Vagina (tissue), 2 donors: ENCODE results near the gene WIPF2. TPM values are rescaled to one million over a fixed set of nuclear protein-coding genes. Genes with fewer than 3 reads are reported as not detected.

ENCODE experiments used
- DNase-seq, 2 donors: peaks; one replicate each; pipeline ENCODE4 v3.0.0-alpha.2; 2017; ENCODE audit errors: extremely low spot score in 2 of 2
- H3K27ac ChIP-seq: fragments of 200-600 bp; sonication (generic); one replicate; pipeline ENCODE4 v1.5.1; 2019
- H3K27me3 ChIP-seq: fragments of 200-600 bp; sonication (generic); one replicate; pipeline ENCODE4 v1.5.1; 2019
- H3K36me3 ChIP-seq, 2 donors: fragments of 200-600 bp; sonication (generic); one replicate each; pipeline ENCODE4 v1.5.1; 2017 to 2019
- H3K4me1 ChIP-seq: fragments of 200-600 bp; sonication (generic); one replicate; pipeline ENCODE4 v1.5.1; 2019
- H3K4me3 ChIP-seq, 2 donors: fragments of 200-600 bp; sonication (generic); 1 replicate in 1 of 2; 2 replicates in 1 of 2; pipeline ENCODE4 v1.5.1; 2016 to 2019
- H3K9me3 ChIP-seq: fragments of 200-600 bp; sonication (generic); one replicate; pipeline ENCODE4 v1.5.1; 2019
- POLR2A ChIP-seq, 2 donors: fragments of 450-650 bp; IDR thresholded peaks; one replicate each; pipeline ENCODE4 v1.6.1; 2017; ENCODE audit warnings: antibody characterized with exemption in 2 of 2, mild to moderate bottlenecking in 2 of 2, moderate library complexity in 2 of 2
- POLR2AphosphoS5 ChIP-seq, 2 donors: sonication (generic); formaldehyde crosslinking; IDR thresholded peaks; one replicate each; pipeline ENCODE4 v1.9.0; 2017; ENCODE audit warnings: antibody characterized with exemption in 2 of 2, mild to moderate bottlenecking in 2 of 2, low read depth in 1 of 2; ENCODE audit not compliant: insufficient read depth in 1 of 2
- intact Hi-C: fragments of 100-400 bp; cut with DNase I; formaldehyde crosslinking; loops from one replicate; pipeline ENCODE4 v1.15.1; 2023
- total RNA-seq: library from RNA; depleted of rRNA; stranded (reverse); fragments of >200 nt; gene quantifications from one replicate; pipeline ENCODE4 v1.2.3, GENCODE V29; 2016
- TF ChIP-seq, protein P1 (sequence below), 3 experiments: fragments of 450-650 bp in 2 of 3; fragments of 200-600 bp in 1 of 3; sonication (generic) in 1 of 3; IDR thresholded peaks; one replicate each; pipeline ENCODE4 v1.5.1; 2017 to 2019; ENCODE audit warnings: antibody characterized with exemption in 3 of 3, mild to moderate bottlenecking in 2 of 3, moderate library complexity in 2 of 3

WIPF2 gene
- total RNA-seq, 1 donor from 2014 or later: 10.6 TPM

DNA sequence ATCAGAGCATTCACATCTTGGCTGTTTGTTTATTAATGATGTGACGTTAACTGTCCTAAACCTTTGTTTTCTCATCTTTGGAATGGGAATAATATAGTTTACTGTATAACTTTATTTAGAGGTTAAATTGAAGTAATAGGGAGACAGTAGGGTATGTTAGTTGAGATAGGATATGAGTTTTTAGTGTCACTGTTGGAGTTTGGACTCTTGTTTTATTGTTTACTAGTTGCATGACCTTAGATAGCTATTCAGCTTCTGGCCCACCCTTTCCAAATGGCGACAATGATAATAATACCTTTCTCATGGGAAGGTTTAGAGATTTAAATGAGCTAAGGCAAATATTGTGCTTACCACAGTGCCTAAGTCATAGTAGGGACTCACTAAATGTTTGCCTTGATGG lies 40.4 kb downstream of the WIPF2 start:
- DNase-seq: no peak
- intact Hi-C loops: no loop called here
- no peak overlapping the region for H3K27ac ChIP-seq
- H3K27me3 ChIP-seq: no peaks in the 10 kb centered on the region
- H3K9me3 ChIP-seq: no peaks in the 10 kb centered on the region
- H3K4me1 ChIP-seq: no peaks in the 10 kb centered on the region
- TF ChIP-seq, protein P1, sequence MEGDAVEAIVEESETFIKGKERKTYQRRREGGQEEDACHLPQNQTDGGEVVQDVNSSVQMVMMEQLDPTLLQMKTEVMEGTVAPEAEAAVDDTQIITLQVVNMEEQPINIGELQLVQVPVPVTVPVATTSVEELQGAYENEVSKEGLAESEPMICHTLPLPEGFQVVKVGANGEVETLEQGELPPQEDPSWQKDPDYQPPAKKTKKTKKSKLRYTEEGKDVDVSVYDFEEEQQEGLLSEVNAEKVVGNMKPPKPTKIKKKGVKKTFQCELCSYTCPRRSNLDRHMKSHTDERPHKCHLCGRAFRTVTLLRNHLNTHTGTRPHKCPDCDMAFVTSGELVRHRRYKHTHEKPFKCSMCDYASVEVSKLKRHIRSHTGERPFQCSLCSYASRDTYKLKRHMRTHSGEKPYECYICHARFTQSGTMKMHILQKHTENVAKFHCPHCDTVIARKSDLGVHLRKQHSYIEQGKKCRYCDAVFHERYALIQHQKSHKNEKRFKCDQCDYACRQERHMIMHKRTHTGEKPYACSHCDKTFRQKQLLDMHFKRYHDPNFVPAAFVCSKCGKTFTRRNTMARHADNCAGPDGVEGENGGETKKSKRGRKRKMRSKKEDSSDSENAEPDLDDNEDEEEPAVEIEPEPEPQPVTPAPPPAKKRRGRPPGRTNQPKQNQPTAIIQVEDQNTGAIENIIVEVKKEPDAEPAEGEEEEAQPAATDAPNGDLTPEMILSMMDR (IDR thresholded peaks at IDR 0.05): no peak
- TF ChIP-seq POLR2A (IDR thresholded peaks at IDR 0.05) (no peak), POLR2AphosphoS5 (IDR thresholded peaks at IDR 0.05; ENCODE audit: insufficient read depth in 1 of 2, low read depth in 1 of 2) (no peak)
- H3K36me3 ChIP-seq: peaks cover 0 to 47% of the 10 kb centered on the region in 2 donors
- no peak overlapping the region for H3K4me3 ChIP-seq

GRCh38 chr17:40260528-40260927 lies 41.4 kb downstream of the WIPF2 start:
- intact Hi-C loops: no loop called here
- no peaks in the 10 kb centered on the region for H3K27me3 ChIP-seq
- peaks cover 0 to 57% of the 10 kb centered on the region in 2 donors for H3K36me3 ChIP-seq
- DNase-seq: no peak
- TF ChIP-seq, protein P1 (IDR thresholded peaks at IDR 0.05): no peak
- TF ChIP-seq POLR2A (IDR thresholded peaks at IDR 0.05): no peak
- no peak for TF ChIP-seq POLR2AphosphoS5 (IDR thresholded peaks at IDR 0.05; ENCODE audit: insufficient read depth in 1 of 2, low read depth in 1 of 2)
- no peaks in the 10 kb centered on the region for H3K4me1 ChIP-seq
- no peaks in the 10 kb centered on the region for H3K9me3 ChIP-seq
- no peak overlapping the region for H3K27ac ChIP-seq
- H3K4me3 ChIP-seq: no peak overlapping the region

- no peak for TF ChIP-seq POLR2A (IDR thresholded peaks at IDR 0.05)
- no peak for TF ChIP-seq POLR2AphosphoS5 (IDR thresholded peaks at IDR 0.05; ENCODE audit: insufficient read depth in 1 of 2, low read depth in 1 of 2)
- TF ChIP-seq, protein P1 (IDR thresholded peaks at IDR 0.05): no peak
- intact Hi-C loops: no loop called here
- Histone ChIP-seq H3K27ac (no peak overlapping the region), H3K4me1 (no peaks in the 10 kb centered on the region), H3K27me3 (no peaks in the 10 kb centered on the region), H3K4me3 (no peak overlapping the region), H3K36me3 (peaks cover 0 to 52% of the 10 kb centered on the region in 2 donors), H3K9me3 (no peaks in the 10 kb centered on the region)
- no peak for DNase-seq
These were observed 45.5 kb downstream of the WIPF2 start for GRCh38 chr17:40264458-40265185.

DNA sequence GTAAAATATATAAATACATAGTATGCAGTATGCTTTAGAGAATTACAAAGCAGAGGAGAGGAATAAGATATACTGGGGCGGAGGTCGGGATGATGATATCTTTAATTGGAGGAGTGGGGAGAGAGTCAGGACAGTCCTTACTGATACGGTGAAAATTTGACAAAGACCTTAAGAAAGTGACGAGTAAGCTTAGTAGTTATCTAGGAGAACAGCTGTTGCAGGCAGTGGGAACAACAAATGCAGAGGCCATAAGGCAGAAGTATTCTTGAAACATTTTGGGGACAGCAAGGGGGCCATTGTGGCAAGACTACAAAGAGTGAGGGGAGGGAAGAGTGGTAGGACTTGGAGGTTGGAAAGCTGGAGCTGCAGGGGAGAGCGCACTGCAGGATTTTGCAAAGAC lies 46.2 kb downstream of the WIPF2 start:
- TF ChIP-seq, protein P1 (IDR thresholded peaks at IDR 0.05): no peak
- H3K36me3 ChIP-seq: peaks cover 0 to 52% of the 10 kb centered on the region in 2 donors

DNA sequence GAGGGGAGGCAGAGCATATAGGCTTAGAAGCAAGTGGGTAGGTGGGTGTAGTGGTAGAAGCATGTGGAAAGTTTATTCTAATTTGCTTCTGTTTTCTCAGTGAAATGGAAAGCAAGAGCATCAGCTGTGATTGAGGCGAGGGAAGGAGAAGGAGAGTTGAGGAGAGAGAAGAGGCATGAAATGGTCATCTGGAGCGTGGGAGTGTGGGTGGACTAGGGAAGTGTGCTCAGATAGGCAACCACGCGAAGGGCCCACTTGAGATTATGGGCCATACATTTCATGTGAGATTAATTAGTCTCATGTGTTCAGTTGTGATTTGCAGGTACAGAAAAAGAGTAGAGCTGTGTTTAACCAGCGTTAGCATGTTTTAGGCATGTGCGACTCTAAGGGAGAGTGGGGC lies 47.8 kb downstream of the WIPF2 start:
- H3K27ac ChIP-seq: no peak overlapping the region
- no peak for DNase-seq
- TF ChIP-seq POLR2A (IDR thresholded peaks at IDR 0.05): no peak
- TF ChIP-seq, protein P1 (IDR thresholded peaks at IDR 0.05): no peak
- no peak for TF ChIP-seq POLR2AphosphoS5 (IDR thresholded peaks at IDR 0.05; ENCODE audit: insufficient read depth in 1 of 2, low read depth in 1 of 2)

More for the DNA sequence above, 46.2 kb downstream of the WIPF2 start:
- Histone ChIP-seq H3K9me3 (no peaks in the 10 kb centered on the region), H3K27ac (no peak overlapping the region), H3K4me3 (no peak overlapping the region), H3K27me3 (no peaks in the 10 kb centered on the region), H3K4me1 (no peaks in the 10 kb centered on the region)
- no peak for DNase-seq
- intact Hi-C loops: no loop called here

More for the DNA sequence above, 47.8 kb downstream of the WIPF2 start:
- Histone ChIP-seq H3K36me3 (peaks cover 0 to 49% of the 10 kb centered on the region in 2 donors), H3K4me1 (no peaks in the 10 kb centered on the region), H3K9me3 (no peaks in the 10 kb centered on the region), H3K27me3 (no peaks in the 10 kb centered on the region), H3K4me3 (no peak overlapping the region)
- intact Hi-C loops: no loop called here
